Endothelial cell of umbilical vein (primary cell): ENCODE data around the gene CD200. TPM values are rescaled to one million over a fixed set of nuclear protein-coding genes. Genes with fewer than 3 reads are reported as not detected.

Source experiments
- BruUV-seq: library from RNA; stranded (reverse); fragments of 400-500 nt; replicated peaks from 2 replicates; lab custom pipeline; 2021; lab: Mats Ljungman, UMichigan
- CTCF ChIA-PET: fragments of 300-600, 350-600 bp; sonication (Branson Sonifier 250); formaldehyde crosslinking; loops from one replicate; lab custom pipeline; 2021; ENCODE audit warnings: antibody characterized with exemption, inconsistent platforms; lab: Charles Lee
- POLR2A ChIA-PET: fragments of 300-600, 350-600 bp; sonication (Branson Sonifier 250); formaldehyde crosslinking; loops from one replicate; lab custom pipeline; 2021; ENCODE audit warnings: antibody characterized with exemption, inconsistent platforms; lab: Charles Lee
- DNase-seq: peaks from one replicate; pipeline ENCODE4 v3.0.0-alpha.2; 2011; ENCODE audit warnings: low read depth, low spot score
- FAIRE-seq: peaks from 2 replicates; lab custom pipeline; 2011; peaks lifted over from hg19 to GRCh38; lab: Jason Lieb, UNC
- H2AFZ ChIP-seq: 2 replicates; pipeline ENCODE4 v1.6.0; 2012; ENCODE audit warnings: low read depth, low read length, control low read depth, inconsistent platforms
- H3K27ac ChIP-seq: 2 replicates; pipeline ENCODE4 v1.5.1; 2011; ENCODE audit warnings: low read depth, mild to moderate bottlenecking, control low read depth, low read length, moderate library complexity; ENCODE audit not compliant: insufficient read depth
- H3K27me3 ChIP-seq, 2 experiments: 2 replicates each; pipeline versions ENCODE4 v1.6.0 to v1.6.1; 2011; ENCODE audit warnings: low read length in 2 of 2, mixed read lengths in 1 of 2; ENCODE audit not compliant: control insufficient read depth in 2 of 2, insufficient read depth in 2 of 2
- H3K36me3 ChIP-seq, 2 experiments: 2 replicates in 1 of 2; 3 replicates in 1 of 2; pipeline ENCODE4 v1.5.1; 2011; ENCODE audit warnings: low read length in 2 of 2, mild to moderate bottlenecking in 1 of 2, moderate library complexity in 1 of 2; ENCODE audit not compliant: control insufficient read depth in 2 of 2, insufficient read depth in 2 of 2; ENCODE audit errors: extremely low read depth in 1 of 2
- H3K4me1 ChIP-seq: 3 replicates; pipeline ENCODE4 v1.5.1; 2011; ENCODE audit warnings: mild to moderate bottlenecking, low read length; ENCODE audit not compliant: control insufficient read depth, insufficient read depth; ENCODE audit errors: extremely low read depth
- H3K4me2 ChIP-seq: 2 replicates; pipeline ENCODE4 v1.6.1; 2011; ENCODE audit warnings: low read length, control low read depth, mixed read lengths; ENCODE audit not compliant: insufficient read depth
- H3K4me3 ChIP-seq, 3 experiments: fragments of 200-600 bp in 1 of 3; sonication (generic), shearing (Covaris generic) in 1 of 3; replicated peaks in 1 of 3; 2 replicates each; pipeline ENCODE4 v1.5.1; 2011 to 2016; ENCODE audit warnings: control low read depth in 3 of 3, low read length in 3 of 3, mild to moderate bottlenecking in 2 of 3, inconsistent platforms in 1 of 3, low read depth in 1 of 3, moderate library complexity in 1 of 3; ENCODE audit not compliant: insufficient read depth in 1 of 3
- H3K79me2 ChIP-seq: 2 replicates; pipeline ENCODE4 v1.6.0; 2012; ENCODE audit warnings: low read length, inconsistent platforms; ENCODE audit not compliant: control insufficient read depth, insufficient read depth
- H3K9ac ChIP-seq: replicated peaks from 2 replicates; pipeline ENCODE3; 2011; ENCODE audit warnings: low read length, control low read depth; ENCODE audit not compliant: insufficient read depth; ENCODE audit errors: extremely low read depth
- H3K9me1 ChIP-seq: replicated peaks from 3 replicates; pipeline ENCODE4 v1.6.0; 2011; ENCODE audit warnings: mild to moderate bottlenecking, low read length; ENCODE audit not compliant: control insufficient read depth, insufficient read depth; ENCODE audit errors: extremely low read depth
- H3K9me3 ChIP-seq: replicated peaks from 2 replicates; pipeline ENCODE4 v1.5.1; 2012; ENCODE audit warnings: low read length, inconsistent platforms; ENCODE audit not compliant: control insufficient read depth, insufficient read depth
- H4K20me1 ChIP-seq: replicated peaks from 2 replicates; pipeline ENCODE3; 2011; ENCODE audit warnings: mild to moderate bottlenecking, low read length; ENCODE audit not compliant: control insufficient read depth, insufficient read depth; ENCODE audit errors: extremely low read depth
- CTCF ChIP-seq, 2 donors: IDR thresholded peaks; 1 replicate in 1 of 2; 2 replicates in 1 of 2; pipeline ENCODE4 v1.5.1; 2011; ENCODE audit warnings: low read length in 2 of 2, mild to moderate bottlenecking in 2 of 2, moderate library complexity in 2 of 2, control low read depth in 1 of 2, inconsistent platforms in 1 of 2, low read depth in 1 of 2; ENCODE audit not compliant: insufficient read depth in 1 of 2; ENCODE audit errors: extremely low read depth in 1 of 2
- EZH2 ChIP-seq: IDR thresholded peaks from 2 replicates; pipeline ENCODE4 v1.6.1; 2012; ENCODE audit warnings: borderline replicate concordance, low read depth, mild to moderate bottlenecking, moderate library complexity, low read length, inconsistent platforms; ENCODE audit not compliant: severe bottlenecking
- FOS ChIP-seq: IDR thresholded peaks from 2 replicates; pipeline ENCODE4 v1.6.1; 2011; ENCODE audit warnings: mild to moderate bottlenecking, low read length, moderate library complexity, borderline replicate concordance; ENCODE audit not compliant: insufficient read depth
- dilution Hi-C: fragments of 300-500 bp; cut with MboI; formaldehyde crosslinking; loops from one replicate; pipeline ENCODE4 v1.15.0; 2019; ENCODE audit warnings: low sequenced_read_pairs; ENCODE audit not compliant: extremely low pct_ligation_motif_present
- intact Hi-C: fragments of 100-400 bp; cut with micrococcal nuclease; formaldehyde crosslinking; loops from one replicate; pipeline ENCODE4 v1.10.0; 2022
- polyA plus RNA-seq, 4 experiments: library from polyadenylated mRNA; depleted of rRNA in 3 of 4; stranded (reverse) in 3 of 4; unstranded in 1 of 4; fragments of >200 nt; gene quantifications; 2 replicates each; pipeline versions ENCODE4 v1.2.1 to v1.2.3, GENCODE V29; 2011 to 2012; ENCODE audit warnings: missing spikeins in 1 of 4
- total RNA-seq: library from RNA; stranded (reverse); gene quantifications from 2 replicates; pipeline ENCODE4 v1.2.3, GENCODE V29; 2021

Gene CD200
- total and polyA plus RNA-seq, 2 donors (not counting 3 experiments of a cell fraction or from before 2014, with no cell fraction given) = 8.1 to 8.2 TPM

- Histone ChIP-seq H3K4me3 (no peak overlapping the region), H3K27me3 (peaks cover 0 to 2% of the 10 kb centered on the region in 2 experiments), H3K27ac (no peak overlapping the region), H2AFZ (no peak overlapping the region), H3K4me2 (no peak overlapping the region), H3K36me3 (no peaks in the 10 kb centered on the region), H3K9me3 (no peaks in the 10 kb centered on the region), H3K9me1 (no peaks in the 10 kb centered on the region), H3K4me1 (no peaks in the 10 kb centered on the region), H3K79me2 (no peaks in the 10 kb centered on the region), H3K9ac (no peak overlapping the region), H4K20me1 (no peaks in the 10 kb centered on the region)
- POLR2A ChIA-PET = no interaction called here
- FAIRE-seq (peak; percentile 70), DNase-seq (peak; percentile 79)
- TF ChIP-seq FOS (no peak), CTCF (IDR thresholded peaks at IDR 0.05; ENCODE audit: extremely low read depth in 1 of 2, insufficient read depth in 1 of 2, low read depth in 1 of 2, low read length in 2 of 2) (peak; percentile 34 to 53)
- intact Hi-C loops = loop anchor here (1.0 to 10.0 kb wide), 5 partner anchors 34 to 213 kb away; no protein-coding TSS in a partner anchor
- CTCF ChIA-PET = interaction anchor here (0.7 to 1.9 kb wide), 18 partner anchors 14 to 216 kb away, joined by 3 to 27 read pairs (median 6); partner anchors contain the start of gene SLC9C1
- BruUV-seq = no TSS peak
- dilution Hi-C loops = no loop called here
Measured at GRCh38 chr3:112327371-112327951, 5.5 kb upstream of the CD200 start.

GRCh38 chr3:112331851-112332250 lies 1.1 kb upstream of the CD200 start:
- ChIA-PET CTCF (interaction anchor here (0.7 to 3.4 kb wide), 4 partner anchors 10 to 106 kb away, joined by 3 to 40 read pairs (median 8); partner anchors contain the start of gene SLC9C1), POLR2A (interaction anchor here (0.7 to 1.8 kb wide), 3 partner anchors 22 to 273 kb away, joined by 4 to 8 read pairs (median 6); no protein-coding TSS in a partner anchor)
- intact Hi-C loops = loop anchor here (2.0 kb wide), 1 partner anchor 23 kb away; no protein-coding TSS in a partner anchor
- Histone ChIP-seq H3K9me1 (no peaks in the 10 kb centered on the region), H4K20me1 (no peaks in the 10 kb centered on the region), H2AFZ (no peak overlapping the region), H3K27ac (no peak overlapping the region), H3K9ac (no peak overlapping the region), H3K4me3 (no peak overlapping the region), H3K27me3 (peaks cover 0 to 6% of the 10 kb centered on the region in 2 experiments), H3K4me2 (no peak overlapping the region), H3K36me3 (no peaks in the 10 kb centered on the region), H3K9me3 (no peaks in the 10 kb centered on the region), H3K79me2 (no peaks in the 10 kb centered on the region), H3K4me1 (peaks cover 8% of the 10 kb centered on the region)
- BruUV-seq = no TSS peak
- dilution Hi-C loops = no loop called here
- DNase-seq (no peak), FAIRE-seq (no peak)
- no peak for TF ChIP-seq FOS
- no peak for TF ChIP-seq EZH2
